Ovary (tissue), 3 donors: Measurements from ENCODE around the gene YJEFN3.

Experiments used
- CTCF ChIP-seq, 3 donors: fragments of 450-650 bp in 2 of 3; fragments of 200-600 bp in 1 of 3; IDR thresholded peaks; one replicate each; pipeline versions ENCODE4 v1.5.1 to v1.8.0; 2016 to 2022; ENCODE audit warnings: antibody characterized with exemption in 3 of 3, mild to moderate bottlenecking in 1 of 3
- POLR2A ChIP-seq: fragments of 450-650 bp; IDR thresholded peaks from one replicate; pipeline ENCODE4 v1.6.1; 2017; ENCODE audit warnings: antibody characterized with exemption, mild to moderate bottlenecking, moderate library complexity
- donor health status: DM: no; HTN: no; CAD: no.

GRCh38 chr19:19491321-19492025 is 37.2 kb upstream of the YJEFN3 start:
- TF ChIP-seq CTCF (IDR thresholded peaks at IDR 0.05) (no peak), POLR2A (no peak)
